ENCODE data around the gene OR2W3. TPM values are rescaled to one million over a fixed set of nuclear protein-coding genes. Genes with fewer than 3 reads are reported as not detected.

Gene OR2W3
- total RNA-seq = not detected in 2 replicates

- no peak within 1 kb of the TSS for H3K4me3 ChIP-seq (ENCODE audit: low read depth, low read length)
- no peaks in the 10 kb centered on the region for H3K36me3 ChIP-seq (ENCODE audit: control insufficient read depth, insufficient read depth, low read length)
- no peak for FAIRE-seq
- H3K27me3 ChIP-seq (ENCODE audit: control insufficient read depth, insufficient read depth, low read length) = no peaks in the 10 kb centered on the region
- no peak for DNase-seq (ENCODE audit: low read depth)
- TF ChIP-seq CTCF (IDR thresholded peaks at IDR 0.05; ENCODE audit: insufficient read depth, low read length, severe bottlenecking) = no peak
Observed at GRCh38 chr1:247895163-247895637, at the start of gene OR2W3. OR2W3 (plus strand) TSS chr1:247895587; CDS start chr1:247895587, 0 bp downstream.

GRCh38 chr1:247845693-247846017 lies 49.7 kb upstream of the OR2W3 start:
- Histone ChIP-seq H3K36me3 (ENCODE audit: control insufficient read depth, insufficient read depth, low read length) (no peaks in the 10 kb centered on the region), H3K27me3 (ENCODE audit: control insufficient read depth, insufficient read depth, low read length) (no peaks in the 10 kb centered on the region), H3K4me3 (ENCODE audit: low read depth, low read length) (no peak overlapping the region)
- DNase-seq (ENCODE audit: low read depth) (no peak), FAIRE-seq (no peak)
- no peak for TF ChIP-seq CTCF (IDR thresholded peaks at IDR 0.05; ENCODE audit: insufficient read depth, low read length, severe bottlenecking)

GRCh38 chr1:247848346-247848745 lies 47.0 kb upstream of the OR2W3 start:
- no peaks in the 10 kb centered on the region for H3K36me3 ChIP-seq (ENCODE audit: control insufficient read depth, insufficient read depth, low read length)
- no peak for FAIRE-seq
- no peak overlapping the region for H3K4me3 ChIP-seq (ENCODE audit: low read depth, low read length)

GRCh38 chr1:247849616-247850015 lies 45.8 kb upstream of the OR2W3 start:
- peak; percentile 0 for DNase-seq (ENCODE audit: low read depth)
- no peak for FAIRE-seq
- no peaks in the 10 kb centered on the region for H3K27me3 ChIP-seq (ENCODE audit: control insufficient read depth, insufficient read depth, low read length)
- no peak for TF ChIP-seq CTCF (IDR thresholded peaks at IDR 0.05; ENCODE audit: insufficient read depth, low read length, severe bottlenecking)
- no peaks in the 10 kb centered on the region for H3K36me3 ChIP-seq (ENCODE audit: control insufficient read depth, insufficient read depth, low read length)
- no peak overlapping the region for H3K4me3 ChIP-seq (ENCODE audit: low read depth, low read length)

More at GRCh38 chr1:247848346-247848745, 47.0 kb upstream of the OR2W3 start:
- DNase-seq (ENCODE audit: low read depth) = no peak
- no peak for TF ChIP-seq CTCF (IDR thresholded peaks at IDR 0.05; ENCODE audit: insufficient read depth, low read length, severe bottlenecking)
- H3K27me3 ChIP-seq (ENCODE audit: control insufficient read depth, insufficient read depth, low read length) = no peaks in the 10 kb centered on the region

GRCh38 chr1:247854899-247855545 lies 40.4 kb upstream of the OR2W3 start:
- no peaks in the 10 kb centered on the region for H3K27me3 ChIP-seq (ENCODE audit: control insufficient read depth, insufficient read depth, low read length)
- H3K36me3 ChIP-seq (ENCODE audit: control insufficient read depth, insufficient read depth, low read length) = no peaks in the 10 kb centered on the region
- FAIRE-seq (no peak), DNase-seq (ENCODE audit: low read depth) (no peak)
- no peak for TF ChIP-seq CTCF (IDR thresholded peaks at IDR 0.05; ENCODE audit: insufficient read depth, low read length, severe bottlenecking)
- H3K4me3 ChIP-seq (ENCODE audit: low read depth, low read length) = no peak overlapping the region

GRCh38 chr1:247855911-247856310 lies 39.5 kb upstream of the OR2W3 start:
- Histone ChIP-seq H3K36me3 (ENCODE audit: control insufficient read depth, insufficient read depth, low read length) (no peaks in the 10 kb centered on the region), H3K4me3 (ENCODE audit: low read depth, low read length) (no peak overlapping the region), H3K27me3 (ENCODE audit: control insufficient read depth, insufficient read depth, low read length) (no peaks in the 10 kb centered on the region)
- no peak for TF ChIP-seq CTCF (IDR thresholded peaks at IDR 0.05; ENCODE audit: insufficient read depth, low read length, severe bottlenecking)
- DNase-seq (ENCODE audit: low read depth) = no peak
- no peak for FAIRE-seq
